DND-41 (cell line): Measurements from ENCODE around the gene ZFAND2A.
"Not testable (repeated sequence)": the region's sequence is repeated elsewhere in the genome, so short reads cannot be mapped to it uniquely, and the experiment has no call there.

Experiments used
- ATAC-seq: fragments of 200-7000 bp; cut with Tn5 transposase; 3 replicates; pipeline ENCODE4 v1.9.1; 2021; ENCODE audit warnings: low read depth; ENCODE audit not compliant: insufficient read depth
- DNase-seq: peaks from one replicate; pipeline ENCODE4 v3.0.0-alpha.2; 2020
- H2AFZ ChIP-seq: 2 replicates; pipeline ENCODE4 v1.6.0; 2012; ENCODE audit warnings: low read depth, low read length
- H3K27ac ChIP-seq: 2 replicates; pipeline ENCODE4 v1.5.1; 2012; ENCODE audit warnings: low read length, inconsistent platforms
- H3K27me3 ChIP-seq: fragments of 200-600 bp; sonication (generic); 2 replicates; pipeline ENCODE4 v1.6.0; 2012; ENCODE audit warnings: low read length, mild to moderate bottlenecking, inconsistent platforms; ENCODE audit not compliant: insufficient read depth, poor library complexity
- H3K36me3 ChIP-seq: 2 replicates; pipeline ENCODE4 v1.5.1; 2012; ENCODE audit warnings: low read length, inconsistent platforms; ENCODE audit not compliant: insufficient read depth
- H3K4me1 ChIP-seq: 2 replicates; pipeline ENCODE4 v1.5.1; 2012; ENCODE audit warnings: mild to moderate bottlenecking, low read length; ENCODE audit not compliant: insufficient read depth
- H3K4me2 ChIP-seq: 2 replicates; pipeline ENCODE4 v1.6.0; 2012; ENCODE audit warnings: mild to moderate bottlenecking, moderate library complexity, low read length, inconsistent platforms; ENCODE audit not compliant: insufficient read depth
- H3K4me3 ChIP-seq, 2 experiments: fragments of 200-600 bp in 1 of 2; shearing (Covaris generic) in 1 of 2; 2 replicates each; pipeline ENCODE4 v1.5.1; 2012 to 2016; ENCODE audit warnings: inconsistent platforms in 2 of 2, low read length in 2 of 2, mild to moderate bottlenecking in 2 of 2, low read depth in 1 of 2, moderate library complexity in 1 of 2
- H3K79me2 ChIP-seq: 2 replicates; pipeline ENCODE4 v1.6.0; 2012; ENCODE audit warnings: low read length, inconsistent platforms; ENCODE audit not compliant: insufficient read depth
- H3K9ac ChIP-seq: 2 replicates; pipeline ENCODE4 v1.6.0; 2012; ENCODE audit warnings: low read depth, mild to moderate bottlenecking, inconsistent platforms, low read length, moderate library complexity
- H3K9me3 ChIP-seq: 2 replicates; pipeline ENCODE4 v1.5.1; 2012; ENCODE audit warnings: low read length, moderate library complexity, mild to moderate bottlenecking, inconsistent platforms; ENCODE audit not compliant: insufficient read depth, severe bottlenecking
- H4K20me1 ChIP-seq: 2 replicates; pipeline ENCODE4 v1.6.0; 2012; ENCODE audit warnings: low read length; ENCODE audit not compliant: insufficient read depth
- CTCF ChIP-seq: IDR thresholded peaks from 2 replicates; pipeline ENCODE4 v1.5.1; 2012; ENCODE audit warnings: borderline replicate concordance, low read length, moderate library complexity, mild to moderate bottlenecking; ENCODE audit not compliant: poor library complexity, severe bottlenecking; ENCODE audit errors: extremely low read depth
- EZH2 ChIP-seq: IDR thresholded peaks from 3 replicates; pipeline ENCODE4 v1.6.1; 2012; ENCODE audit warnings: borderline replicate concordance, low read depth, mild to moderate bottlenecking, moderate library complexity, low read length, inconsistent platforms; ENCODE audit not compliant: severe bottlenecking

ZFAND2A gene

GRCh38 chr7:1174002-1174401 is 14.0 kb upstream of the ZFAND2A start:
- H3K9me3 ChIP-seq, result no peaks in the 10 kb centered on the region
- H3K4me3 ChIP-seq, result no peak overlapping the region
- H4K20me1 ChIP-seq, result no peaks in the 10 kb centered on the region
- no peak for TF ChIP-seq EZH2
- H3K27me3 ChIP-seq, result no peaks in the 10 kb centered on the region
- peaks cover 27% of the 10 kb centered on the region for H3K4me1 ChIP-seq
- H3K79me2 ChIP-seq, result peaks cover 6% of the 10 kb centered on the region
- no peak overlapping the region for H2AFZ ChIP-seq
- DNase-seq (no peak), ATAC-seq (no peak)
- H3K4me2 ChIP-seq, result no peak overlapping the region
- no peaks in the 10 kb centered on the region for H3K36me3 ChIP-seq
- no peak overlapping the region for H3K27ac ChIP-seq
- no peak overlapping the region for H3K9ac ChIP-seq

GRCh38 chr7:1172666-1173523 is 12.9 kb upstream of the ZFAND2A start:
- no peak for TF ChIP-seq CTCF
- no peak for TF ChIP-seq EZH2
- Histone ChIP-seq H3K27me3 (no peaks in the 10 kb centered on the region), H4K20me1 (no peaks in the 10 kb centered on the region), H3K79me2 (peaks cover 6% of the 10 kb centered on the region), H3K4me2 (no peak overlapping the region), H3K9me3 (no peaks in the 10 kb centered on the region), H3K27ac (no peak overlapping the region), H2AFZ (no peak overlapping the region), H3K4me3 (no peak overlapping the region), H3K4me1 (peaks cover 38% of the 10 kb centered on the region), H3K9ac (no peak overlapping the region), H3K36me3 (no peaks in the 10 kb centered on the region)
- ATAC-seq, result no peak
- no peak for DNase-seq

GRCh38 chr7:1171516-1171915 is 11.5 kb upstream of the ZFAND2A start:
- H3K79me2 ChIP-seq, H3K9ac ChIP-seq, H3K27me3 ChIP-seq, ATAC-seq, H3K4me2 ChIP-seq, H4K20me1 ChIP-seq, H3K27ac ChIP-seq, H3K9me3 ChIP-seq, H3K36me3 ChIP-seq, H3K4me3 ChIP-seq, H2AFZ ChIP-seq: not testable (repeated sequence)
- DNase-seq, result peak; percentile 37
- H3K4me1 ChIP-seq, result peaks cover 36% of the 10 kb centered on the region

GRCh38 chr7:1170741-1171501 is 10.9 kb upstream of the ZFAND2A start:
- Histone ChIP-seq H3K79me2 (peaks cover 6% of the 10 kb centered on the region), H4K20me1 (no peaks in the 10 kb centered on the region), H3K27ac (no peak overlapping the region), H3K36me3 (no peaks in the 10 kb centered on the region), H2AFZ (no peak overlapping the region), H3K4me1 (peaks cover 30% of the 10 kb centered on the region), H3K9ac (no peak overlapping the region), H3K4me2 (no peak overlapping the region), H3K27me3 (no peaks in the 10 kb centered on the region), H3K9me3 (no peaks in the 10 kb centered on the region), H3K4me3 (no peak overlapping the region)
- ATAC-seq, result no peak
- no peak for DNase-seq
- TF ChIP-seq CTCF, result no peak
- no peak for TF ChIP-seq EZH2
